NCI-H345 (cell line): ENCODE measurements around the gene UNC119B.

Experiments used
- DNase-seq: peaks from one replicate; lab custom pipeline; 2025; lab: John Stamatoyannopoulos, UW

The UNC119B gene

DNA sequence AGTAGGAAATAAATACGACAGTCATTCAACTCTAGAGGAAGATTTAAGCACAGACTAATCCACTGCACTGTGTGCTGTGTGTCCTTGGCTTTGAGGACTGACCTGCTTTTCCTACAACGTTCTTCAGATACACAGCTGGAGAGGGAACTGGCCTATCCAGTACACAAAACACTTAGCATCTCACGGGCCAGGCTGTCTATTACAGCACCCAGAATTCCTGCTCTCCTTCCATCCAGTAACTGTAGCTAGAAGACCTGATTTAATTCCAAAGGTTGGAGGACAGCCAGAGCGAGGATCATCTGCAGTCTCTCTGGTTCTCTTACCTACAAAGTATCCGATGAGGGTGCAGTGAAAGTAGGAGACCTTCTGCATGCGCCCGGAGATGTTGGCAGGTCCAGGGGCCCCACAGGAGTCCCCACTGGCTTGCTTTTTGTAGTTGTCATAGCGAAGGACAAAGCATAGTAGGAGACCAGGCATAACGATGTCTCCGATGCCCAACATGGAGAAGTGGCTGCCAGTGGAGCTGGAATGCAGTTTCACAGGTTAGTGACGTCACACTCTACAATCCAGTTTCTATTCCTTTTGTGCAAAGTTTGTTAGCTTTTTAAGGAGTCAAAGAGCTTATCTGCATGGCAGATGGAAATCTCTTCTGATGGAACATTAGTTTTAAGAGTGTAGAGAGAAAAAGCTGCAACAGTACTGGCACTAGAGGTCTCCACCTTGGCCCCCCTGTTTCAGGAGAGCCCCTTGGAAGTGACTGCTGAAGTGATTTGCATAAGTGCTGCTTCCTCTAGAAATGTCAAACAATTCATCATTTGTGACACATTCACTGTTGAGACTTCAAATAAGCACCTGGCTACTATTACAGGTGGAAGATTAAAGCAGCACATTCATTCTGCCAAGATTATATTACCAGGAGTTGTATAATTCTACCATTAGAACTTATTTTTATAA lies 57.1 kb downstream of the UNC119B start:
- no peak for DNase-seq

DNA sequence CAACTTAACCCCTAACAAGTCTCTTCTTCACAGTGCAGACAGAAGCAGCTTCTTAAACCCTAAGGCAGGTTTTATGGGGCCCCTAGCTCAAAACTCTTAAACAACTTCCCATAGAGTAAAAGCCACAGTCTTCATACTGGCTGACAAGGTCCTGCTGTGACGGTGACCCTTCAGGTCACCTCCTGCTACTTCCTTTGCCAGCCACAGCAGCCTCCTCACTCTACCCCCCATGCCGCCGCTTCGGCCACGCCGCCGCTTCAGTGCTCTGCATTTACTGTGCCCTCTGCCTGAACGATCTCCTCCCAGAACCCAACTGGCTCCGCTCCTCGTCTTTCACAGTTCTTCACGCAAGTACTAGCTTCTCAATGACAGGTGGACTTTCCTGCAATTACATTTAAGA lies 60.8 kb downstream of the UNC119B start:
- DNase-seq: no peak
